Fibroblast of villous mesenchyme (primary cell): Measurements from ENCODE around the gene PRSS50. TPM values are rescaled to one million over a fixed set of nuclear protein-coding genes. Genes with fewer than 3 reads are reported as not detected.

Source experiments
- DNase-seq: peaks from one replicate; pipeline ENCODE4 v3.0.0-alpha.2; 2010; ENCODE audit warnings: low read depth
- H3K4me3 ChIP-seq: 2 replicates; pipeline ENCODE4 v1.5.1; 2011; ENCODE audit warnings: low read depth, mild to moderate bottlenecking, low read length
- CTCF ChIP-seq: IDR thresholded peaks from 2 replicates; pipeline ENCODE4 v1.5.1; 2012; ENCODE audit warnings: low read depth, mild to moderate bottlenecking, low read length; ENCODE audit not compliant: insufficient read depth
- total RNA-seq: library from RNA; depleted of rRNA; stranded (reverse); fragments of >200 nt; gene quantifications from 2 replicates; pipeline ENCODE4 v1.2.3, GENCODE V29; 2012

PRSS50 gene
- total RNA-seq, 1 donor, result not detected

GRCh38 chr3:46736006-46736872 lies 18.6 kb upstream of the PRSS50 start:
- H3K4me3 ChIP-seq, result no peak overlapping the region
- no peak for DNase-seq
- TF ChIP-seq CTCF, result no peak

GRCh38 chr3:46734773-46735172 lies 17.1 kb upstream of the PRSS50 start:
- no peak for TF ChIP-seq CTCF
- no peak overlapping the region for H3K4me3 ChIP-seq
- no peak for DNase-seq

GRCh38 chr3:46733026-46733800 lies 15.5 kb upstream of the PRSS50 start:
- H3K4me3 ChIP-seq, result no peak overlapping the region
- TF ChIP-seq CTCF, result no peak
- DNase-seq, result peak; percentile 3

GRCh38 chr3:46731795-46732194 lies 14.1 kb upstream of the PRSS50 start:
- H3K4me3 ChIP-seq, result no peak overlapping the region
- no peak for DNase-seq
- no peak for TF ChIP-seq CTCF

GRCh38 chr3:46730819-46731218 lies 13.2 kb upstream of the PRSS50 start:
- no peak overlapping the region for H3K4me3 ChIP-seq
- no peak for TF ChIP-seq CTCF
- DNase-seq, result no peak

- no peak for DNase-seq
- H3K4me3 ChIP-seq, result no peak overlapping the region
- TF ChIP-seq CTCF, result no peak
Observed at GRCh38 chr3:46729038-46729437, 11.4 kb upstream of the PRSS50 start.
